Measurements from ENCODE around the gene KIF13A.

- TF ChIP-seq, protein P1, sequence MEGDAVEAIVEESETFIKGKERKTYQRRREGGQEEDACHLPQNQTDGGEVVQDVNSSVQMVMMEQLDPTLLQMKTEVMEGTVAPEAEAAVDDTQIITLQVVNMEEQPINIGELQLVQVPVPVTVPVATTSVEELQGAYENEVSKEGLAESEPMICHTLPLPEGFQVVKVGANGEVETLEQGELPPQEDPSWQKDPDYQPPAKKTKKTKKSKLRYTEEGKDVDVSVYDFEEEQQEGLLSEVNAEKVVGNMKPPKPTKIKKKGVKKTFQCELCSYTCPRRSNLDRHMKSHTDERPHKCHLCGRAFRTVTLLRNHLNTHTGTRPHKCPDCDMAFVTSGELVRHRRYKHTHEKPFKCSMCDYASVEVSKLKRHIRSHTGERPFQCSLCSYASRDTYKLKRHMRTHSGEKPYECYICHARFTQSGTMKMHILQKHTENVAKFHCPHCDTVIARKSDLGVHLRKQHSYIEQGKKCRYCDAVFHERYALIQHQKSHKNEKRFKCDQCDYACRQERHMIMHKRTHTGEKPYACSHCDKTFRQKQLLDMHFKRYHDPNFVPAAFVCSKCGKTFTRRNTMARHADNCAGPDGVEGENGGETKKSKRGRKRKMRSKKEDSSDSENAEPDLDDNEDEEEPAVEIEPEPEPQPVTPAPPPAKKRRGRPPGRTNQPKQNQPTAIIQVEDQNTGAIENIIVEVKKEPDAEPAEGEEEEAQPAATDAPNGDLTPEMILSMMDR (IDR thresholded peaks at IDR 0.05 in 8 of 11, conservative IDR thresholded peaks at IDR 0.05 in 3 of 11): no peak
- TF ChIP-seq POLR2A (IDR thresholded peaks at IDR 0.05) (no peak), POLR2AphosphoS5 (IDR thresholded peaks at IDR 0.05) (no peak)
Measured at GRCh38 chr6:18016133-18016532, 28.7 kb upstream of the KIF13A start.

Measured in spleen (tissue), 7 donors.